RWPE1 (cell line): Measurements from ENCODE around the gene HOXD13.

Experiments
- CTCF ChIA-PET: fragments of 350-600 bp; sonication (Branson Sonifier 250); formaldehyde crosslinking; extraction: SDS; loops from one replicate; lab custom pipeline; 2021; lab: Yijun Ruan, JAX
- POLR2A ChIA-PET: fragments of 400-600 bp; formaldehyde crosslinking; extraction: SDS; loops from one replicate; lab custom pipeline; 2020; ENCODE audit warnings: antibody characterized with exemption; ENCODE audit not compliant: low non-redundant PET; lab: Yijun Ruan, JAX
- DNase-seq: peaks from one replicate; pipeline ENCODE4 v3.0.0; 2012; ENCODE audit warnings: low spot score
- H3K27ac ChIP-seq: fragments of 450-650 bp; 2 replicates; pipeline ENCODE4 v1.5.1; 2017
- TF ChIP-seq, protein P1 (sequence below): fragments of 450-650 bp; conservative IDR thresholded peaks from 2 replicates; pipeline ENCODE4 v1.5.1; 2017; ENCODE audit warnings: low read depth, mild to moderate bottlenecking

The HOXD13 gene

DNA sequence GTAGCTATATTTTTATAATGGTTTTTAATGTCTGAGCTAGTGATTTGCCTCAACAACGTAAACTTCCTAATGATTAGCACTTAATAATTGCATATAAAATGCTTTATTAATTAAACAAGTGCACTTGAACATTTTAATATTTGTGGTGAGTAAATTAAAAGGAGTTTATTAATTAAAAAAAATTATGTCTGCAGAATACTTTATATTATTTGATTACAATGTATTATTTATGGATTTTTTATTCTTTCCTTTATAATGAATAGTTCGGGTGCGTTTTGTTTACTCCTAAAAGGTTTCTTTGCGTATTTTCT is 39.3 kb downstream of the HOXD13 start:
- H3K27ac ChIP-seq: no peak overlapping the region
- ChIA-PET CTCF (interaction anchor here (0.5 to 2.0 kb wide), 6 partner anchors 9 to 683 kb away, joined by 3 to 10 read pairs (median 4); no protein-coding TSS in a partner anchor), POLR2A (no interaction called here)
- no peak for DNase-seq
- TF ChIP-seq, protein P1, sequence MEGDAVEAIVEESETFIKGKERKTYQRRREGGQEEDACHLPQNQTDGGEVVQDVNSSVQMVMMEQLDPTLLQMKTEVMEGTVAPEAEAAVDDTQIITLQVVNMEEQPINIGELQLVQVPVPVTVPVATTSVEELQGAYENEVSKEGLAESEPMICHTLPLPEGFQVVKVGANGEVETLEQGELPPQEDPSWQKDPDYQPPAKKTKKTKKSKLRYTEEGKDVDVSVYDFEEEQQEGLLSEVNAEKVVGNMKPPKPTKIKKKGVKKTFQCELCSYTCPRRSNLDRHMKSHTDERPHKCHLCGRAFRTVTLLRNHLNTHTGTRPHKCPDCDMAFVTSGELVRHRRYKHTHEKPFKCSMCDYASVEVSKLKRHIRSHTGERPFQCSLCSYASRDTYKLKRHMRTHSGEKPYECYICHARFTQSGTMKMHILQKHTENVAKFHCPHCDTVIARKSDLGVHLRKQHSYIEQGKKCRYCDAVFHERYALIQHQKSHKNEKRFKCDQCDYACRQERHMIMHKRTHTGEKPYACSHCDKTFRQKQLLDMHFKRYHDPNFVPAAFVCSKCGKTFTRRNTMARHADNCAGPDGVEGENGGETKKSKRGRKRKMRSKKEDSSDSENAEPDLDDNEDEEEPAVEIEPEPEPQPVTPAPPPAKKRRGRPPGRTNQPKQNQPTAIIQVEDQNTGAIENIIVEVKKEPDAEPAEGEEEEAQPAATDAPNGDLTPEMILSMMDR: no peak

DNA sequence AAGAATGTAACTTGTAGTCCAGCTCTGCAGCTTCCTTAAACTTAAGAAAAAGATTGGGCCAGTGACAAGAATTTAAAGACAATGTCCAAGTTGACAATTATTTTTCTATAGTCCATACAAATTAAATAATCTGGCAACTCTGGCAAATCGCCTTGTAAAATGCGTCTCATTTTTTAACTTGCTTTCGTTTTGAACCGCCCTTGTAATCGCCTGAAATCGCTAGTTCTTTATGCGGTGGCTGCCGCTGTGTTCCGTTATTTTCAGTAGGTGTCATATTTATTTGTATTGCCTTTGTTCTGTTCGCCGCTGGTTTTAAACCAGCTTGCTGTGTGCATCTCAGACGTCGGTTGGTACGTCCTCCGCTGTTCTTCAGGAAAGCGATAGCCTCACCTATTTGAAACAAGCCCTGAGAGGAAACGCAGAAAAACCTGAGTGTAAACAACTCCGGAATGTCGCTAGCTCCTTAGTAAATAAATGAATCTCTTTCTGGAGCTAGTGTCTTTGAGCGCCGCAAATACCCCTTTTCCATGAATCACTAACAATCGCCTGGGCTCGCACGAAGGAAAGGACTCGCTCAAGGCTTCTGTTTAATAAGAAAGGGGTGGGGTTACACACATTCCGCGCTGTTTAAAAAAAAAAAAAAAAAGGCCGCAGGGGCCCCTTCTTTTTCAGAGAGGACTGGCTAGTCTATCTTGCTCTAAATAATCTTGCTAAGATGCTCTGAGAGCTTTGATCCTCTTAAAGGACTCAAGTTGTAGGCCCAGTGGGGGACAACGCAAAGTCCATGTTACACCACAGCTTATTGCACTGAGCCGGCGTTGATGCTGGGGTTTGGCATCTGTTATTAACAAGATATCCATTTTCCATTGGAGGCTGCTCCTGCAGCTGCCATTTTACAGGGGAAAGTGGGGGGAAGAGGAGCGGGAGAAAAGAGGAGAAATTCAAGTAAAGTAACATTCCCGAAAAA is 40.0 kb downstream of the HOXD13 start:
- CTCF ChIA-PET: interaction anchor here (0.5 to 2.0 kb wide), 7 partner anchors 48 to 905 kb away, joined by 3 to 10 read pairs (median 3); no protein-coding TSS in a partner anchor
- DNase-seq: no peak
- H3K27ac ChIP-seq: no peak overlapping the region
- POLR2A ChIA-PET: no interaction called here
- TF ChIP-seq, protein P1: no peak

DNA sequence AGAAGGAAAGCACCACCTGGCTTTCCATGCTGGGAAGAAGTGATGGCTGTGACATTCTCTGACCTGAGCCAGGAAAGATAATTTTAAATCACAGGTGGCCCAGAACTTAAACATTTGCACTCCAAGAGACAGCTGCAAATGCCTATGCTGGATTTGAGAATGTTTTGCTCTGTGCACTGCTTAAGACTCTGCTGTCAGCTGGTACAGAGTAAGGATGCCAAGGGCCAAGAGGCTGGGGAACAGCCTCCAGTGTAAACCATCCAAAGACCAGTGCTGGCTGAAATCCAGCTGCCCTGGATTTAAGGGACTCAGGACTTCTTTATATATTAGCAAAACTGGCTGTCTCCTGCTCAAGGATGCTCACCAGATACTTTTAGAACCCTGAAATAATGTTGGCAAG is 40.9 kb downstream of the HOXD13 start:
- CTCF ChIA-PET: interaction anchor here (1.1 to 2.0 kb wide), 3 partner anchors 322 to 520 kb away, joined by 3 to 10 read pairs (median 6); no protein-coding TSS in a partner anchor
- no peak for DNase-seq
- POLR2A ChIA-PET: no interaction called here
- TF ChIP-seq, protein P1: no peak
- H3K27ac ChIP-seq: no peak overlapping the region

DNA sequence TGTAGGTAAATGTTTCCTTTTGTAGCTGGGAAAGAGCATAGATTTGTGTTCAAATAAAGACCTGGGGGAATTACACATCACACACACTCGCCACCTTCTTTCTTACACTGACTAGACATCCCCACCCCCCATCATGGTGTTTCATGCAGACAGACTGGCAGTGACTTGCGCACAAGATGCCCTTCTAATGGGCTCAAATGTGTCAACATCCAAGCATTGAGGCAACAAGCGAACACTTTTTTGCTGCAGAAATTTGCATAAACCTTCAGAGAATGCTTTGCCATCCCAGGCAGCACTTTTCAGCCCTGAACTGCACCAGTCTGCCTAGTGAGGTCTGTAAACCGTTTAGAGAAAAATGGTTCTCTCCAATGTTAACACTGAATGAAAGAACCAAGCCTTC is 41.5 kb downstream of the HOXD13 start:
- no peak for DNase-seq
- TF ChIP-seq, protein P1: no peak
- ChIA-PET POLR2A (no interaction called here), CTCF (interaction anchor here (0.6 to 0.8 kb wide), 4 partner anchors 244 to 702 kb away, joined by 3 to 5 read pairs (median 3); no protein-coding TSS in a partner anchor)
- no peak overlapping the region for H3K27ac ChIP-seq

DNA sequence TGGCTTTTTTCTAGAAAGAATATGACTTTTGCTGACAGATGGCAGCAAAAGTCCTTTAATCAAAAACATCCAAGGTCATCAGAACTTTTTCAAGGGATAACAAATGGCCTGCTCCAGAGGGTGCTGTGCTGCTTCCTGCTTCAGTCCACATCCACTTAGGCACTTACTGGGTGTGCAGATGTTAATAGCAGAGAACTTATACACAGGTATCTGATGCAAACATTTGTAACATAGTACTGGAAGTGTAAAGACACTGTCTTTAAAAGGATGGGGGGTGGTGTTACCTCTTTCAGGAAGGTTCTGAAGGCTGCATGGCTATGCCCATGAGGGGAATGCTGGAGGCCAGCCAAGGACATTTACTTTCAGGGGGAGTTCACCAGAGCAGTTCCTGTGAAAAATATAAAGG is 42.5 kb downstream of the HOXD13 start:
- CTCF ChIA-PET: no interaction called here
- no peak for DNase-seq
- POLR2A ChIA-PET: no interaction called here
- TF ChIP-seq, protein P1: no peak
- no peak overlapping the region for H3K27ac ChIP-seq

DNA sequence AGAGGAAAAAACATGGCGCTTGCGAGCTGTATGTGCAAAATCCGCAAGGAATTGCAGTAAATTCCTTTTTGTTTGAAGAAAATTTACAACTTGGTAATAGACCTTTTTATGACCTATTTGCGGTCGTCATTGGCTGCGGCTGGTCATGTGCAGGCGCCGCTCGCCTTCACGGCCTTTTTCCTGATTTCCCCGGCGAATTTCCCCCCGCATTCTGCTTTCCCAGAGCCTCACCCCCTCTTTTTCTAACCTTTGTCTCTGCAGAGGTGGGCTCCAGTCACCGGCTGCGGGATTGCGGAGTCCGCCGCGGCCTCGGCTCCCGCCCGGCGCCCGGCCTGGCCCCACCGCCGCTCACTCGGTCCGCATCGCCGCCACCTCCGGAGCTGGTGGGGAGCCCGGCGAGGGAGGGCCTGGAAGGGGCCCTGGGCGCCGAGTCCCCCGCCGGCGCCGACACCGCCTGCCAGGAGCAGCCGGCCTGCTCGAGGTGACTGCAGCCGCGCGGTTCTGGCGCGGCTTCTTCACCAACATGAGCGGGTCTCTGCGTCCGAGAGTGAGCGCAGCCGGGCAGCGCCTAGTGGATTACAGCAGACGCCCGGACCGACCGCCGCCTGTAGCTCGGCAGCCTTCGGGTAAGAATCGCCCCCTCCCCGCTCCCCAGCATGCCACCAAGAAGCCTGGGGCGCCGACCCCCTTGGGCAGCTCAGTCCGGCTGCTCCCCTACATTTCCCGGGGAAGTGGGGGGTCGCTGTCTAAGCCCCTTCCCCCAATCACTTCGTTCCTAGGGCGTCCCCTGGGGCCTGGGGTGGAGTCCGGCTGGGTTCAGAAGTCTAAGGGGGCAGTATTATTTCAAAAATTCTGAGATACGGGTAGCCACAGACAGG is 44.1 kb downstream of the HOXD13 start:
- H3K27ac ChIP-seq: peak overlapping the region; percentile 83
- no peak for DNase-seq
- TF ChIP-seq, protein P1: no peak
- CTCF ChIA-PET: interaction anchor here (0.6 to 1.5 kb wide), 8 partner anchors 10 to 517 kb away, joined by 3 to 9 read pairs (median 4); no protein-coding TSS in a partner anchor
- POLR2A ChIA-PET: no interaction called here
